IPS-15b (cell line): ENCODE results near the gene CEP41.

ENCODE experiments used
- H3K27me3 ChIP-seq: one replicate; pipeline ENCODE4 v1.6.1; 2013; ENCODE audit warnings: low read length; ENCODE audit not compliant: control insufficient read depth, insufficient read depth
- H3K36me3 ChIP-seq: one replicate; pipeline ENCODE4 v1.6.1; 2013; ENCODE audit warnings: low read length; ENCODE audit not compliant: control insufficient read depth, insufficient read depth
- H3K4me1 ChIP-seq: one replicate; pipeline ENCODE4 v1.6.1; 2013; ENCODE audit warnings: mild to moderate bottlenecking, low read length; ENCODE audit not compliant: control insufficient read depth, insufficient read depth
- H3K4me3 ChIP-seq: one replicate; pipeline ENCODE4 v1.5.1; 2013; ENCODE audit warnings: low read depth, low read length
- H3K9ac ChIP-seq: one replicate; pipeline ENCODE4 v1.6.1; 2013; ENCODE audit warnings: low read depth, mild to moderate bottlenecking, low read length
- H3K9me3 ChIP-seq: one replicate; pipeline ENCODE4 v1.6.1; 2013; ENCODE audit warnings: mild to moderate bottlenecking, low read length; ENCODE audit not compliant: control insufficient read depth, insufficient read depth

CEP41 gene

GRCh38 chr7:130362251-130362816, 78.5 kb downstream of the CEP41 start:
- peaks cover 3% of the 10 kb centered on the region for H3K36me3 ChIP-seq
- H3K9ac ChIP-seq = no peak overlapping the region
- no peak overlapping the region for H3K4me3 ChIP-seq
- H3K4me1 ChIP-seq = peaks cover 5% of the 10 kb centered on the region
- no peaks in the 10 kb centered on the region for H3K9me3 ChIP-seq
- H3K27me3 ChIP-seq = no peaks in the 10 kb centered on the region

GRCh38 chr7:130361681-130362080, 79.1 kb downstream of the CEP41 start:
- Histone ChIP-seq H3K36me3 (peaks cover 3% of the 10 kb centered on the region), H3K27me3 (no peaks in the 10 kb centered on the region), H3K4me1 (peaks cover 5% of the 10 kb centered on the region), H3K9me3 (no peaks in the 10 kb centered on the region), H3K9ac (no peak overlapping the region), H3K4me3 (no peak overlapping the region)

GRCh38 chr7:130360518-130360917, 80.3 kb downstream of the CEP41 start:
- H3K4me1 ChIP-seq = peaks cover 8% of the 10 kb centered on the region
- no peak overlapping the region for H3K9ac ChIP-seq
- no peaks in the 10 kb centered on the region for H3K27me3 ChIP-seq
- H3K9me3 ChIP-seq = no peaks in the 10 kb centered on the region
- H3K4me3 ChIP-seq = no peak overlapping the region
- peaks cover 3% of the 10 kb centered on the region for H3K36me3 ChIP-seq

GRCh38 chr7:130359276-130359857, 81.4 kb downstream of the CEP41 start:
- Histone ChIP-seq H3K27me3 (no peaks in the 10 kb centered on the region), H3K9ac (no peak overlapping the region), H3K36me3 (peaks cover 3% of the 10 kb centered on the region), H3K4me1 (peaks cover 4% of the 10 kb centered on the region), H3K9me3 (no peaks in the 10 kb centered on the region), H3K4me3 (no peak overlapping the region)

GRCh38 chr7:130358471-130358870, 82.3 kb downstream of the CEP41 start:
- no peak overlapping the region for H3K9ac ChIP-seq
- H3K27me3 ChIP-seq = no peaks in the 10 kb centered on the region
- H3K4me1 ChIP-seq = peaks cover 4% of the 10 kb centered on the region
- H3K9me3 ChIP-seq = no peaks in the 10 kb centered on the region
- H3K4me3 ChIP-seq = no peak overlapping the region
- peaks cover 3% of the 10 kb centered on the region for H3K36me3 ChIP-seq

- Histone ChIP-seq H3K4me1 (peaks cover 5% of the 10 kb centered on the region), H3K36me3 (peaks cover 3% of the 10 kb centered on the region), H3K9ac (no peak overlapping the region), H3K27me3 (no peaks in the 10 kb centered on the region), H3K9me3 (no peaks in the 10 kb centered on the region), H3K4me3 (no peak overlapping the region)
These were observed 83.8 kb downstream of the CEP41 start for GRCh38 chr7:130356876-130357611.

GRCh38 chr7:130356121-130356875, 84.5 kb downstream of the CEP41 start:
- Histone ChIP-seq H3K9ac (no peak overlapping the region), H3K36me3 (peaks cover 3% of the 10 kb centered on the region), H3K4me3 (no peak overlapping the region), H3K4me1 (peaks cover 12% of the 10 kb centered on the region), H3K9me3 (no peaks in the 10 kb centered on the region), H3K27me3 (peaks cover 3% of the 10 kb centered on the region)

- Histone ChIP-seq H3K4me1 (peaks cover 22% of the 10 kb centered on the region), H3K4me3 (no peak overlapping the region), H3K9ac (no peak overlapping the region), H3K9me3 (no peaks in the 10 kb centered on the region), H3K27me3 (peaks cover 6% of the 10 kb centered on the region), H3K36me3 (peaks cover under 1% of the 10 kb centered on the region)
These were observed 87.6 kb downstream of the CEP41 start for GRCh38 chr7:130353196-130353595.

- no peaks in the 10 kb centered on the region for H3K9me3 ChIP-seq
- H3K27me3 ChIP-seq = peaks cover 6% of the 10 kb centered on the region
- H3K4me3 ChIP-seq = no peak overlapping the region
- no peaks in the 10 kb centered on the region for H3K36me3 ChIP-seq
- no peak overlapping the region for H3K9ac ChIP-seq
- H3K4me1 ChIP-seq = peaks cover 22% of the 10 kb centered on the region
These were observed 88.4 kb downstream of the CEP41 start for GRCh38 chr7:130352194-130353074.

- Histone ChIP-seq H3K4me1 (peaks cover 22% of the 10 kb centered on the region), H3K4me3 (no peak overlapping the region), H3K27me3 (peaks cover 6% of the 10 kb centered on the region), H3K36me3 (no peaks in the 10 kb centered on the region), H3K9ac (no peak overlapping the region), H3K9me3 (no peaks in the 10 kb centered on the region)
These were observed 89.1 kb downstream of the CEP41 start for GRCh38 chr7:130351791-130352090.
